Activated gamma-delta T cell treated with anti-CD3 and anti-CD28 coated beads, Interleukin-2, amount 50 U/mL, for 16 hours (primary cell): Measurements from ENCODE around the gene BPIFB2.
"Not testable (repeated sequence)": the region's sequence is repeated elsewhere in the genome, so short reads cannot be mapped to it uniquely, and the experiment has no call there.

Source experiments
- DNase-seq: peaks from one replicate; pipeline ENCODE4 v3.0.0-alpha.2; 2020; ENCODE audit warnings: low read depth

The BPIFB2 gene

DNA sequence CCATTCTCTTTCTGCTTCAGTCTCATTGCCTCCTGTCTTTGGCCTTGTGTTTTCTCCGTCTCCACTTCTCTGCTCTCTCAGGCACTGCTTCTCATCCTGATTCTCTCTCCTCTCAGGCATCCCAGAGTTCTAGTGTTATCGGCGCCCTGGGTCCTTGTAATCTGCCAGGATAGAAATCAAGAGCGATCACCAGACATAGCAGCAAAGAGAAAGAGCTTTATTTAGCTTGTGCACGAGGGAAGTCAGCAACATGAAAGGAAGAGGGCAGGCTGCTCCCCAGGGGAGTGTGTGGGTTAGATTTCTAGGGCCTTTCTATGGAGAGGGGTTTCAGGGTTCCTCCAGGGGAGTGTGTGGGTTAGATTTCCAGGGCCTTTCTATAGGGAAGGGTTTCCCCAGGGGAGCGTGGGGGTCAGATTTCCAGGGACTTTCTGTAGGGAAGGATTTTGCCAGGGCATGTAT is 35.8 kb upstream of the BPIFB2 start:
- no peak for DNase-seq

DNA sequence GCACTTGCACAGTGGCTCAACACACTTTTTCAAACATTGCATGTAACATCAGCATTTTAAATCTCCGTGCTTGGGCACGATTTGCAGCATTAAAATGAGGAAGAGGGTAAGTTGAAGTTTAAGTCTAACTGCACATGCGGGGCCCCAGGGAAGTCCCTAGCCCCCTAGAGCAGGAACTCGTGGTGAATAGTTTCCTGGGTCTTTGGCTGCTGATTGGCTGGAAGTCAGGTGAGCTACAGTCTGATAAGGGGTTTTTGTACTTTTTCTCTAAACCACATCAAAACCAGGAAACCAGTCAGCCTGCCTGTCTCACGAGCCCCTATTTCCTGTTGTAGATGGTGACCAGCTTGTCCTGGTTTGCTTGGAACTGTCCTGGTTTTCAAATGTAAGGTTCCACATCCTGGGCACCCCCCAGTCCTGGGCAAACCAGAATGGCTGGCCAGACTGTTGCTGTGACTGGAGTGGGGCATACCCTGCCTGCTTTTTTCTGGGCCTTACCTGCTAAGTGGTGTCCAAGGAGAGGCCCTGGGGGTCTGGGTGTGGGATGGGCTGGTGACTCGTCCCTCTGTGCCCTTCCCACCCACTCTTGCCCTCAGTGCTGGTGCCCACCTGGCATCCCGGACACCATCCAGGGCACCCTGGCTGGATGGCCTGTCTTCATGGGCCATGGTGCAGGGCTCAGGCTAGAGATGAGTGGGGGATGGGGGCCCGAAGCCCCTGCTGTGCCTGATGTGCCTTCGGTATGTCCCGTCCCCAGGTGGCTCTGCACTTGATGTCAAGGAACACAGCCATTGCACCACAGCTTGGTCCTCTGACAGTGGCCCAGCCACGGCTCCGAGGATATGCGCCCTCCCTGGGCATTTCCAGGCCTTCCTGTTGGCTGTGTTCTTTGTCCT is 35.1 kb upstream of the BPIFB2 start:
- peak; percentile 77 for DNase-seq

DNA sequence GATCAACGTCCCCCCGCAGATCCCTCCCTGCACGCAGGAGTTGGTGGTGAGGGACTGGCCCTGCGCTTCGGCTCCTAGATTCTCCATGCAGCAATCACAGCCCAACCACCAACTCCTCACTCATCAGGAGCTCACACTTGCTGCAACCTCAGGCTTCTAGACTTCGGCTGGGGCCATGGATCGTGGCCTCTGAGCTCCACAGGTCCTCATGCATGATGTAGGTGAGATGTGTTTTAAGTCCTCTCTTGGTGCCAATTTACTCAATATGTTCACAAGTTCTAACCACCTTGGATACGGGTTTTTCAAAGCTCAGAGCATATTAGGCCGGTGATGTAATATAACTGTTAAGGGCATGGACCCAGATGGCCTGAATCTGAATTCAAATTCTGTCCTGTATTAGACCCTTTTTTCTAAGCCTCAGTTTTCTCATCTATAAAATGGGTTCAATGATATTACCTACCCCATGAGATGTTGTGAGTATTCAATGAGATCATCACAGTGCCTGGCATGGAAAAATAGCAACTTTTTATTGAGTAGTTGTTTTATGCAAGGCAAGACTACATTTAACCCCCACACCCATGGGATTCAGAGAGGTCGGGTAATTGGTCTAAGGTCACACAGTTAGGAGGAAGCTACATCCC is 34.3 kb upstream of the BPIFB2 start:
- no peak for DNase-seq

DNA sequence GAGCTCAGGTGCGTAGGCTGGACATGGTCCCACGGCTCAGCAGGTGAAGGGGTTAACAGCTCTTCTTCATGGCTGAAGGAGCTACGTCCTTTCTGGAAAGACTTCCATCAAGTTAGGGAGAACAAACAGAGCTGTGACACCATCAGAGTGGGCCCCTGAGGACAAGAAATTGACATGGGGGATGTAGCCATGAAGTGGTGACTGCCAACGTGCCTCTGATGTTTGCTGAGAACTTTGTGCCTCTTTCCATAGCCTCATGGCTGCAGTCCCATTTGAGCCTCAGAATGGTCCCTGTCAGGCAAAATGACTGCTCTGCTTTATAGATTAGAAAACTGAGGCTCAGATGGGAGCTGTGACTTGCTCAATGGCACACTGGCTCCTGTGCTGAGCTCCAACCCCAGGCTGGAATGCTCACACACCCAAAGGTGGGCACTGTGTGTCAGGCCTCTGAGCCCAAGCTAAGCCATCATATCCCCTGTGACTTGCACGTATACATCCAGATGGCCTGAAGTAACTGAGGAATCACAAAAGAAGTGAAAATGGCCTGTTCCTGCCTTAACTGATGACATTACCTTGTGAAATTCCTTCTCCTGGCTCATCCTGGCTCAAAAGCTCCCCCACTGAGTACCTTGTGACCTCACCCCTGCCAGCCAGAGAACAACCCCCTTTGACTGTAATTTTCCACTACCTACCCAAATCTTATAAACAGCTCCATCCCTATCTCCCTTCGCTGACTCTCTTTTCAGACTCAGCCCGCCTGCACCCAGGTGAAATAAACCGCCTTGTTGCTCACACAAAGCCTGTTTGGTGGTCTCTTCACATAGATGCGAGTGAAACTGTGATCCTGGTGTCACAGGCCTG is 33.1 kb upstream of the BPIFB2 start:
- DNase-seq, result not testable (repeated sequence)

DNA sequence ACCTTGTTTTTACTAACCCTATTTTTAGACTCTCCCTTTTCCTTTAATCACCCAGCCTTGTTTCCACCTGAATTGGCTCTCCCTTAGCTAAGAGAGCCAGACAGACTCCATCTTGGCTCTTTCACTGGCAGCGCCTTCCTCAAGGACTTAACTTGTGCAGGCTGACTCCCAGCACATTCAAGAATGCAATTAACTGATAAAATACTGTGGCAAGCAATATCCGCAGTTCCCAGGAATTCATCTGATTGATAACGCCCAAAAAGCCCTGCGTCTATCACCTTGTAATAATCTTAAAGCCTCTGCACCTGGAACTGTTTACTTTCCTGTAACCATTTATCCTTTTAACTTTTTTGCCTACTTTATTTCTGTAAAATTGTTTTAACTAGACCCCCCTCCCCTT is 32.4 kb upstream of the BPIFB2 start:
- DNase-seq, result not testable (repeated sequence)

DNA sequence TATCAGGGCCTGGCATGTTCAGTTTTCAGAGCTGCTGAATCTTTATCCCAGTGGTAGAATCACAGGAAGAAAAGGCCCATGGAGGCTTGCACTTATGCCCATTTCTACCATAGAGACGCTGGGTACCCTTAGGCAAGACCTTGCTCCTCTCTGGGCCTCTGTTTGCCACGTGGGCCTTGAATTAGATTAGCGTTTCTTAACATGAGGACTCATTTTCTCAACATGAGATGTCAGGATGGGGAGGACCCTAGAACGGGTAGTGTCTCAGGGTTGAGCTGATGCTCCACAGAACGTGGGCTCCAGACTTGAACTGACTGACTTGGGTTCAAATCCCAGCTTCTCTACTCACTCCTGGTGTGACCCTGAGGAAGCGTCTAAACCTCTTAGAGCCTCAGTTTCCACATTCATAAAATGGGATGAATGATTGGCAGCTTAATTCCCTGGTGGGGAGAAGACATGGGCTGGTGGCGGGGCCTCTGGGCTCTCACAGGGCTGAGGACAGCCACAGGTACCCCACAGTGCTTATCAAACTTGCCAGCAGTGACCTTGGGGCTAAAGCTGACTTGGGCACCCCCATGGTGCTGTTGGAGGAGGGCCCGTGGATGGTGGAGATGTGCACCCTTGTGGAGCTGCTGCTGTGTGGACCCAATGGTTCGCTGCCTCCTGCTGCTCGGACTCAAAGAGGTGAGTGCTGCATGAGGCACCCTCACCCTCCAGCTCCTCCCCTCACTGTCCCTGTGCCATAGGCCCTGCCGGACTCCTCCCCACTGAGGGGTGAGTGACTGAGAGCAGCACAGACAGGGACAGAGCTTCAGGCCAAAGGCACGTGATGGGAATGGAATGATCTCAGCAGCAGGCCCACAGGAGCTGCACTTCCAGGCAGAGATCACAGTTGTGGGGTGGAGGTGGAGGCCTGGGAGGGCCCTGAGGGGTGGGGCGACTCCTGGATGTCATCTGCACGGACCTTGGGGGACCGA is 31.5 kb upstream of the BPIFB2 start:
- DNase-seq, result no peak

DNA sequence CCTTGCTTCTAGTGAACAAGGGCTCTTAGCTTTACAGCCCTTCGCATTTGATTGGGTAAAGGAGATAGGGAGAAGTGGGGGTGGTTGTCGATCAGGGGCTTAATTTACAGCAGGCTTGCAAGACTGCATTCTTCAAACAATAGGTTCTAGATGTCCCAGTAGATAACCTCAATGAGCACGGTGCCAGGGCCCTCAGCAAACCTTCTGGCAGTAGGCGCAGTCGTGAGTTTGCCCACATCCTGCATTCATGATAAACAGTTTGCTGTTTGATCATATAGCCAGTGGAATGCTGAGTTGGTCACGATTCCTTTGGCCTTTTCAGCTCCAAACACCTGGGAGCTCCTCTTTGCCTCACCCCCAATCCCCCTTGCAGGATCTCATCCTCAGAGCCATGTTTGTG is 30.8 kb upstream of the BPIFB2 start:
- no peak for DNase-seq

DNA sequence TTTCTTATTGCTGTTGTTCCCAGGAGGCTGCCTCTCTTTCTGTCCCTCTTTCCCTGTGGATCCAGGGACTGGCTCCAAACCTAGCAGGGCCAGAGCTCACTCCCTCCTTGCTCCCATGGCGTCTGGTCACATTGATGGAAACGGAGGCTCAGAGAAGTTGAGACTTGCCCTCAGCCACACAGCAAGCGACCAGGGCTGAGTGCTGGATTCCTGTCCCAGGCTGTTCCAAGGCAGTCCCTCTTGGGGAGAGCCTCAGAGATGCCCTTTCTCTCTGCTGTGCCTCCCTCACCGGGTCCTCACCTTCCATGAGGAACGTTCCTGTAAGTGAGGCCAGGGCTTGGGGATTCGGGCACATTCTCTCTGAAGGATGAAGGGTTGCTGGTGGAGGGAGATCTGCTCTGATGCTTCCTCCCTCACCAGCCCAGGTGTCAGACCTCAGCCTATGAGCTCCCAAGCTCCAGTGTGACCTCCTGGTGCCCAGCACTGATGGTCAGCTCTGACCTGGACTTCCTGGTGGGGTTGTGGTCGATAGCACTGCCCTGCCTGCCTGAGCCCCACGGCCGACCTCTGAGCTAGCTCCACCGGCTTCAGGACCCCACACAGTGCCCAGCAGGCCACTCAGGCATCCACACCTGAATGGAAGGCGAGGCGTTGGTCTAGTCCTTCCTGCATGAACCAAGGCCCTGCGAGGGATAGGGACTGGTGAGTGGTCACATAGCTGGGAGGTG is 30.1 kb upstream of the BPIFB2 start:
- no peak for DNase-seq

DNA sequence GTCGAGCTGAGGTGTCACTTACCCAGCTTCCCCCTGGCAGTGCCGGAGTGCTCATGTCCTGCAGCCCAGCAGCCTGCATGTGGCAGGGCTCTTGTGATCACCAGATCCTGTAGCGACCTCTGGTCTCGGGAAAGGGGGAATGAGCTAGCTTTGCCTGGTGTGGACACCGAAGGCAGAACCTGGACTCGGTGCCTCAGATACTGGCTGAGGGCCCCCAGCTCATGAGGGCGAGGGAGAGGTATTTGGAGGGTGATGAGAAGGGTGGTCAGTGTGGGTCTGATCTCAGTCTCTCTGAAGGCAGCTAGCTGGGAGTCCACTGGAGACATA is 29.5 kb upstream of the BPIFB2 start:
- DNase-seq, result no peak

DNA sequence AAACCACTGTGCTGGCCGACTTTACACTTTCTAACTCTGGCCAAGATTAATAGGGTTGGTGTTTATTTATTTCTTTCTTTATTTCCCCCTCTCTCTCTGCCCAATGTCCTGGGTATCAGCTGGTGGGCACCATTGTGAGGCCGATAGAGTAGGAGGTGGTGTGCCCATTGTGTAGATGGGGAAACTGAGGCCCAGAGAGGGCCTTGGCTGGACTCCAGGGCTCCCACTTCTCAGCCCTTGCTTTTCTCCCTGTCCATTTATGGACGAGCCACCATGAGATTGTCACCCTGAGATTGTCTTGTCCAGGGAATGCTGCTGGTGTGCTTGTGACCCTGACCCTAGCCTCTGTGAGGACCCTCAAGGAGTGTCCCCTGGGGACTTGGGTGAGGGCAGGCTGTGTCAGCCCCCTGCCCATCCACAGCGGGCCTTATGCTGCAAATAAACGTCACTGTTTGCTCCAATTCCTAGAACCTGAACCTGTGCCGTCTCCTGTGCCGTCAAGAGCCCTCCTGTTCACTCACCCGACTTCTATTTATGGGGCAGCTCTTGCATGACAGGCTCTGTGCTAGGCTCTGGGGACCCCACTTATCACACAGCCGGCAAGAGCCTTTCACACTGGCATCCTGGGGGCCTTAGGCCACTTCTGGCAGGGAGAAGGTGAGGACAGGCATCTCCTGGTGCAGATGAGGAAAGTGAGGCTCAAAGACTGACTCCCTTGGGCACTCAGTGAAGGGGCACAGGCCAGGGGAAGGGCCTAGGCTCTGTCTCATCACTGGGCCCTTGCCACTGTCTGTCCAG is 28.1 kb upstream of the BPIFB2 start:
- DNase-seq, result no peak

DNA sequence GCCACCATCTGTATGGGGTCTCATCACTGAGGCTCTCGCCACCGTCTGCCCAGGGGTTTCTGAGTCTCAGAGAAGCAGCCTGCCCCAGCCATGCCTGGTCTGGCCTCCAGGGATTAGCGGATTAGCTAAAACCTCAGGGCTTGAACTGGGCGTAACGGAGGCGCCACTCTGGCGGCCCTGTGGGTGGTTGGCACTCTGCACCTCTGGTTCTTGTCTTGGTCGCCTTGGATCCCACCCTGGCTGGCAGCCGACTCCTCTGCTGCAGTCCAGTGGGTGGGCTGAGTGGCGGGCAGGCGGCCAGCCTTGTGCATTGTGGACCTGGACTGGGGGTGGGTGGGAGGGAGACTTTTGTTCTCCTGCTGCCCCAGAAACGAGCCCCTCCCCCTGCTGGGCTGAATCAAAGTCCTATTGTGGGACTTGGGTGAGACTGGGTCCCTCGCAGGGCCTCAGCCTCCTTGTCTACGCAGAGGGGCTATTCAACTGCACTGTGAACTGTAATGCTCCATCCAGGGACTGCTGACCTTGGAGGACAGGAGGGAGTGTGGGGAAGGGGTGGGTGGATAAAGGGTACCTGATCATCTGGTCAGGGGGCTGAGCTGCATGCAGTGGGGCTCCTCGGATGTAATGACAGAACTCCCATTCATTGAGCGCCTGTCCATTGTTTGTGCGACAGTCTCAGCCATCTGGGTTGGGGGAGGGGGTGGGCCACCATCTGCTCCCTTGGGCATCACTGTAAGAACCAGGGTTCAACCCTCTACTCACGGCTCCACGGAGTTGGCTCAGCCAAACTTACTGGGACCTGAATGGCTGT is 27.2 kb upstream of the BPIFB2 start:
- DNase-seq, result no peak

DNA sequence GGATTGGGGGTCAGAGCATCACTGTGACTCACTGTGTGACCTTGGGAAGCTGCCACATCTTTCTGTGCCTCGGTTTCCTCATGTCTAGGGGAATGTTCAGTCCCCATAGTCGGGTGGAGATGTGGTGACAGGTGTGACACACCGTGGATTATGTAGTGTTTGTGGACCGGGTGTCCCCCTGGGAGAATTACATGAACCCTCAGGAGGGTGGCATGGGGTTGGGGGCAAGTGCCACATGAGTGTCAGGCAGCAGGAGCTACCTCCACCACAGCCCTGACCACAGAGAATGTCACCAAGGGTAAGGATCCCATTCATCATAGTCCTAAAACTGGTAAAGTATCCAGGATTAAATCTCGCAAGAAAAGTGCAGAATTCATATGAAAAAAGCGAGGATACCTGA is 26.5 kb upstream of the BPIFB2 start:
- DNase-seq, result no peak

DNA sequence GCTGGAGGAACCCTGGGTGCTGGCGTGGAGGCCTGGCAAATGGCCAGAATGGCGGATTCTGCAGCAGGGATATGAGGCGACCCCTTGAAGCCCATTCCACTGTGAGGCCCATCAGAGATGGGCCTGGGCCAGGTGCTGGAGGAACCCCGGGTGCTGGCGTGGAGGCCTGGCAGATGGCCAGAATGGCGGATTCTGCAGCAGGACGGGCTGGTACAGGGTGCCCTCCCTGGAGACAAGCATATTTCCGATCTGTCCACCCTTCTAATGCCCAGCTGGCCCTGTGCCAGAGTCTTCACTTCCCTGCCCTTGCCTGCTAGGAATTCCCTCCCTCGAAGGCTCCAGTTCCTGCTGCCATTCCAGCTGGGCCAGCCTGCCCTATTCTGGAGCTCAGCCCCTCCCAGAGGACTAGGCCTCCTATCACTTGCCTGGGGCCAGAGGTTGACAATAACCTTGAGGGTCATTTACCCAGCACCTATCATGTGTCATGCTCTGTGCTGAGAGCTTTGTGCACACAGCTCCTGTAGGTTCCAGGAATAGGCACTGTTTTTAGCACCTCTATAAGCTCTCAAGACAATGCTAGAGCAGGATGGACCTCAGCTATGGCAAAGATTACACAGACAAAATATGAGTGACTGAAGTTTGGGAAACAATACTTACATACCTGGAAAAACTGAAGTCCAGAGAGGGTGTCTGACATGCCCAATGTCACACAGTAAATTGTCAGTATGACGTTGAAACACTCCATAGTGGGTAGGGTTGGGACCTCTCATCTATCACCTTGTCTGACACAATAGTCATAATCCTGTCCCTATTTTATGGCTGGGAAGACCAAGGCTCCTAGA is 24.7 kb upstream of the BPIFB2 start:
- no peak for DNase-seq

DNA sequence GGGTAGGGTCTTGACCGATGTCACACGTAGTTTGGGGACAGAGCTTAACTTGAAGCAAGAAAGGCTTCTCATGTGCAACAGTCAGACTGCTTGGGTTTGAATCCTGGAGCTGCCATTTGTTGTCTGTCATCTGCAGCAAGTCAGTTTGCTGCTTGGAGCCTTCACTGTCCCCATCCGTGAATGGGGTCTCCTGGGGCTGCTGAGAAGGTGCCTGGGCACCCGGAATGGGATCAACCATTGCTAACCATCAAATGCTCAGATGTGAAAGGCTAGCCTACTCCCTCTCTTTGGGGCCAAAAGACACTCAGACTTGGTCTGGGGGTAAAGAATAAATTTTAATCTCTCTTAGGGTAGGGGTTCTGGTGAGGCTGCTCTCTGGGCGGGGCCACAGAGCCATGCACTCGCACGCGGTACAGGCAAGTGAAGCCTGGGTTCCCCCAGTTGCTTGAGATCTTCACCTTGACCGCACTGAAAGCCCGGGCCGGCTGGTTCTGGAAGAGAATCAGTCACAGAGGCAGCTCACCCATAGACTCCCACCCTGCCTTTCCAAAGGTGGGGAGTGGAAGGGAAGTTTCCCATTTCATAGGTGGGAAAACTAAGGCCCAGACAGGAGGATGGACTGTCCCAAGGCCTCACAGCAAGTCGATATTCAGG is 23.9 kb upstream of the BPIFB2 start:
- DNase-seq, result no peak

DNA sequence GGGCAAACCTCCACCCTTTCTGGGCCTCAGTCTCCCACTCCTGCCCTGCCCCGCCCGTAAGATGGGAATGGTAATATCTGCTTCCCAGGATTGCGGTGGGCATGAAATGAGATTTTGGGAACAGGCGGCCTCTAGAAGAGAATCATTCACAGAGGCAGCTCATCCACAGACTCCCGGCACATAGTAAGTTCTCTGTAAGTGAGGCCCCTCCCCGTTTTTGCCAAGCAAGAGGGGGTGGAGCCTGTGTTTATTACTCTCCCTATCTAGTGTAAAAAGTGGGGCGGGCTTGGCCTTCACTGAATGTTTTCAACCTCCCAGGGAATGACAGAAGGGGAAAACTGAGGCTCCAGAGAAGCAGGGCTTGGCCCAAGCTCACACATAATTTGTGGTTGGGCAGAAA is 23.3 kb upstream of the BPIFB2 start:
- no peak for DNase-seq

DNA sequence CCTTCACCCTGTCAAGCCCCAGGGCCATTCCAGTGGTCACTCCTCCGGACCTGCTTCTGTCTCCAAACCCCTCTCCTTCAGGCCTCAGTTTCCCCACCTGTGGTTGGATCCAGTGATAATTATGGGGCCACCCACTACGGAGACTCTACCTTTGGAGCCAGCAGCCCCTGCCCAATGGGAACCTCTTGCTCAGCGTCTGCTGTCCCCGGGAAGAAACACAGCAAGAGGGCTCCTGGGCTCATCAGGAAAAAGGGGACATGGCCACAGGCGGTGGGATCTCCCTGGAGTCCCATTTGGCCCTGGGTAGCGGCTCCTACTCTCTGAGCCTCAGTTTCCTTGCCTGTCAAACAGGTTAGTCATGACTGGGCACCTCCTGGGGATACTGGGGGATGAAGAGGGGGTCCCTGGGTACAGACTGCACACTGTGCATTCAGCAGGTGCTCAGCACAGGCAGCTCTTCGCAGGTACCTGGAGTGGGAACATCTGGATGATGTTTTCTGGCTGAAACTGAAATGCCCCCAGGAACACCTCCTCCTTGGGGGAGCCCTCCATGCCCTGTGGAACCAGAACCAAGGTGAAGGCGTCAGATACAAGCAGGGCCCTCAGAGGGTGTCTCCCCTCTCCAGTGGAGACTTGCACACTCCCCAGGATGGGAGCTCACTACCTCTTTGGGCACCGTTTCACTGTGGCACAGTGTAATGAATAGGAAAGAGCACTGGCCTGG is 22.7 kb upstream of the BPIFB2 start:
- DNase-seq, result no peak

DNA sequence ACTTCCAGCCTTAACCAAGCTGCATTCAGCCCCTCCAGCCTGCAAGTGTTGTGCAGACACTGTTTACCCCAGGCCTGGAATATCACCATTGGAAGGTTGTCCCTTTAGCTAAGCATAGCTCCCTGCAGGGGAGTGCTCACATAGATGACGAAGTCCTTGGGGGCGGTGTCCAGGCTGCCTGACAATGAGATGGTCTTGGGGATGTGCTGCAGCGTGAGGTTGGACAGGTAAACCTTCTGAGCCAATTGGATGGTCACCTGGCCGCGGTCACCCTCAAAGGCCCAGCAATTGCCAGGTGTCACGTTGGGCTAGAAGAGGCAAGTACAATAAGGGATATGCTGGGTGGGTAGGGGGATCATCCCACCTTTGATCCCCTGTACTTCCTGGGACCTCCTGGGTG is 21.9 kb upstream of the BPIFB2 start:
- DNase-seq, result no peak
